ENCODE measurements around the gene PTPN12.
"Not testable (repeated sequence)": the region's sequence is repeated elsewhere in the genome, so short reads cannot be mapped to it uniquely, and the experiment has no call there.

PTPN12 gene

DNA sequence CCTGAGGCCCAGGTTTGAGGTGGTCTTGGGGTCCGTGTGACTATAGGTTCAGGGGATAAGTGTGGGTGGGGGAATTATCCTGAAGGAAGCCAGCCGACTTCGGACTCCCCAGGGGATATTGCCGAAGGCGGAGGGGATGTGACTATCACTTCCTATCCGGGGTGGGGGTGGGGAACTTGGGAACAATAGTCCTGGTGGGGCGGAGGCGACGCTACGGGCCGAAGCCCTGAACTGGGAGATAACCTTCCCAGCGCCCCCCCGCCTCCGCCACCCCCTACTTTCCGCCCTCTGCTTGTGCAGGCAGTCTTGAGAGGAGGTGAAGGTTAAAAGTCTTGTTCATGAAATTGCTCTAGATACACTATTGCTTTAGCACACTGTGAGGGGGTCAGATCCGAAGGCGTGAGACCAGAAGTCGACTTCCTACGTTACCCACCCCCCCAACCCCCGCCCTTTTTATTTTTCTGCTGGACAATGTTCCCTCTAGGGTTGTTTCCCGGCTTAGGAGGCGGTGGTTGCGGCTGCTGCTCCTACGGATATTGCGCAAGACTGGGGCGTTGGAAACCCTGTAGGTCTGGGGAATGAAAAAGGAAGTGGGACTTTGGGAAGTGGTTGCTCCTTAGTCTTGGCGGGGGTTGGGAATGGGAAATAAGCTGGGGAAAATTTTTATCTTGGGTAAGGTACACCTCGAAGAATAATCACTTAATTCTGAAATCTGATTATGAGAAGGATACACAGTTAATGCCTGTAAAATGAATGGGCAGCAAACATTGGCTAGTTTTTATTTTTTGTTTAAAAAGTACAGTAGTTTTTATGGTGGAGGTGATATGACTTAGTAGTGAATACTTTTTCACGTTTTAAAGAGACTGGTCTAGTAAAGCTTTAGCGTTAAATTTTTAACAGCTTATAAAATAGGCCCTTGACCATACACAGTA, 1.5 kb downstream of the PTPN12 start:
- DNase-seq (ENCODE audit: low read depth in 2 of 2) = no peak

DNA sequence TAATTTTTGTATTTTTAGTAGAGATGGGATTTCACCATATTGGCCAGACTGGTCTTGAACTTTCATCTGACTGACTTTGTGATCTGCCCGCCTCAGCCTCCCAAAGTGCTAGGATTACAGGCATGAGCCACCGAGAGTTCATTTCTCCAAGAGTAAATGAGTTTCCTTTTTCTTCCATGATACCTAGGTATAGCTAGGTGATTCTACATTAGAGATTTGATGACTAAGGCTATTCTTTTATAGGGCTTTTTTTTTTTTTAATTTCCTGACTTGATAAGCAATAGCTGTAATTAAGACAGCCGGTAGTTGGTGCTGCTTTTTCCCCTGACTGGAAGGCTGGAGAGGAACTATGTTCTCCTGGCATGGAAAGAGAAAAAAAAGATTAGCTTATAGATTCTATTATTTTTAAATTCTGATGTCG, 3.3 kb downstream of the PTPN12 start:
- DNase-seq (ENCODE audit: low read depth in 2 of 2) = no peak

DNA sequence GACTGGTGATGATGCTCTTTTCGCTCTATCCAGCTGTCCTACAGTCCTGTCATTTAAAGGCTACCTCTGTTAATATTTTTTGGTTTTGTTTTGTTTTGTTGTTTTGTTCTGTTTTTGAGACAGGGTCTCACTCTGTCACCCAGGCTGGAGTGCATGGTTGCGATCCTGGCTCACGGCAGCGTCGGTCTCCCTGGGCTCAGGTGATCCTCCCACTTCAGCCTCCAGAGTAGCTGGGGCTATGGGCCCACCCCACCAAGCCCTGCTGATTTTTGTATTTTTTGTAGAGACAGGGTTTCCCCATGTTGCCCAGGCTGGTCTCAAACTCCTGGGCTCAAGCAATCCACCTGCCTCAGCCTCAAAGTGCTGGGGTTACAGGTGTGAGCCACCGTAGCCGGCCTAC, 3.9 kb downstream of the PTPN12 start:
- DNase-seq (ENCODE audit: low read depth in 2 of 2) = not testable (repeated sequence)

DNA sequence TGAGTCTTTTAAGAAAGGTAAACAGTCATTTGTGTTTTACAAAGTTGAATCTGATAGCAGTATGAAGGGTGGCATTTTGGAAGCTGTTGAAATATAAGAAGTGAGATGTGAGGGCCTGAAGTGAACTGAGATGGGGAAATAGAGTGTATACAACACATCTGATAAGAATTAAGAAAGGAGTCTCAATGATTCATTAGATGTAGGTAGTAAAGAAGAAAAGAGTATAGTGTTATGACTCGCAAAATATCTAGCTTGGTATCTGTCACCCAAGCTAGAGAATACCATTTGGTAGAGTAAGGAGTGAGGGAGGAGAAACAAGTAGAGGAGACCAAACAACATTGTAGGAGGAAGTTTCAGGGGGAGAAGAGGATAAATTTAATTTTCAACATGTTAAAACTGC, 5.3 kb downstream of the PTPN12 start:
- DNase-seq (ENCODE audit: low read depth in 2 of 2) = no peak

DNA sequence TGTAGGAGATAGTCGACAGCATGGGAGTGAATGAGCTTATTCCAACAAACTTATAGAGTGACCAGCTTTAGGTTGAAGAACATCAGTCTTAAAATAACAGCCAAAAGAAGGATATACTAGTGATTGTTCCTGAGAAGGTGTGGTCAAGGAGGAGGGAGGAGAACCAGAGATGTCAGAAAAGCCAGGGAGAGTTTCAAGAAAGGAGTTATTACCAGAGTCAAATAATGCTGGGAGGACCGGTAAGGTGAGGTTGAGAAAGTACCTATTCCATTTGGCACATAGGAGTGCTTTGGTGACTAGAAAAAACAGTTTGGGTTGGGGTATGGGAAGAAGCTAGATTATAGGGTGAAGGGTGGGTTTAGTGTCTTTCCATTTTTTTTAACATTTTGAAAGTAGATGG, 5.8 kb downstream of the PTPN12 start:
- DNase-seq (ENCODE audit: low read depth in 2 of 2) = no peak

DNA sequence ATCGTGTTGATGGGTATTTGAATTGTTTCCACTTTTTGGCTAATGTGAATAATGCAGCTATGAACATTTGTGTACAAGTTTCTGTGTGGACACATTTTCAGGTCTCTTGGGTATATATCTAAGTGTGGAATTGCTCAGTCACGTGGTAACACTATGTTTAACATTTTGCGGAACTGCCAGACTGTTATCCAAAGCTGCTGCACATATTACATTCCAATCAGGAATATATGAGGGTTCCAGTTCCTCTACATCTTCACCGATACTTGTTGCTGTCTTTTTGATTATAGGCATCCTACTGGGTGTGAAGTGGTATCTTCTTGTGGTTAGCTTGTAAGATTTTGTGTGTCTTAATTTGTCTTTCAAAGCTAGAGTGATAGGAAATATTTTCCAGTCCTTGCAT, 6.8 kb downstream of the PTPN12 start:
- no peak for DNase-seq (ENCODE audit: low read depth in 2 of 2)

DNA sequence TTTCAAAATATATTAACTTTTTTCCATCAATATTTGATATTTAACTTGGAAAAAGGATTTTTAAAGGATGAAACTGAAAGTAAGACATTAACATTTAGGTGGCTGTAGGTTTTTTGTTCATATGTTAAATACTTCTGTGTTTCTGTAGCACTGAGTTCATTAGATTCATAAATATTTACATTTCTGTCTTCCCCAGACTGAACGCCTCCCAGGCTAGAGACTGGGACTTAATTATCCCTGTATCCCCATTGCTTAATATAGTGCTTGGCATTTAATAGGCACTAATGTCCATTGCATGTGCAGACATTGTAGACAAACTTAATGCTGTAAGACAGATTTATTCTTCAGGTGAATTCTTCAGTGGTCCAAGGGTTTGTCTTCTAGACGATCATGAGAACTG, 7.4 kb downstream of the PTPN12 start:
- no peak for DNase-seq (ENCODE audit: low read depth in 2 of 2)

DNA sequence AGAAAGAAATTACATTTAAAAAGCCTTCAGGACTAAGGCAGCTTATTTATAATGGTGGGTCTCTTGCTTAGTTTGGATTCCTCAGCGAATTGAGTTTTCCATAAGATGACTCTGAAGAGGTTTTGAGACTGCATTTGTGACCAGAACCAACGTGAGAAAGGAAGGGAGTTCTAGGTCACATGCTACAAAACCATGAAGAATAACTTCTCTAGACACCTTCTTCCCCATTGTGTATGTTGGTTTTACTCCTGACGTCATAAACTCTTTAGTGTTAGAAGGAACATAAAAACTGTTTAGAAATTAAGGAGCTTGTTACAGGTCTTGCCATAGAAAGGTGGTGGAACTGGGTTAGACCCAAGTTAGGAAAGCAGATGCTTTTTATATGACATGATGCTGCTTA, 11.1 kb downstream of the PTPN12 start:
- DNase-seq (ENCODE audit: low read depth in 2 of 2) = no peak

DNA sequence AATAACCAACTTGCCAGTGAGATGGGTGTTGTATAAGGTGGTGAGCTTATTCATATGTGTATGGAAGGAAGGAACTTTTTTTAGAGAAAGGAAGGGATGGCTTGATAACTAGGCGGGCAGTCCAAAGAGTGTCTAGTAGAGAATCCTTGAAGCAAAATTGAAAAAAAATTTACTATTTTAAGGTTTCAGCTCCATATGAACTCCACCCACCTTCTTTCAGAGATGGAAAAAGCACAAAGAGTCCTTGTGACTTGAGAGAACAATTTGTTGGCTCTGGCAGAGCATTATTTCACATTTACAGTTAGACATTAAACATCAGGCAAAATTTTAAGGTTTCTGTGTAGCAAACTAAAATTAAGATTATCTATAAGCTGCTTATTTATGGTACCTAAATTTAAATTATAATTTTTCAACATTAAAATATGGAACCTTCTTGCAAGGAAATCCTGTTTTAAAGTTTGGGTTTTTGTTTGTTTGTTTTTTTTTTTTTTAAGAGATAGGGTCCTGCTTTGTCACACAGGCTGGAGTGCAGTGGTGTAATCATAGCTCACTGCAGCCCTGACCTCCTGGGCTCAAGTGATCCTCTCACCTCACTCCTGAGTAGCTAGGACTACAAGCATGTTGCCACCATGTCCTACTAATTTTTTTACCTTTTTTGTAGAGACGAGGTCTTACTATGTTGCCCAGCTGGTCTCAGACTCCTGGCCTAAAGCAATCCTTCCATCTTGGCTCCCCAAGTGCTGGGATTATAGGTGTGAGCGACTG, 12.2 kb downstream of the PTPN12 start:
- DNase-seq (ENCODE audit: low read depth in 2 of 2) = no peak

DNA sequence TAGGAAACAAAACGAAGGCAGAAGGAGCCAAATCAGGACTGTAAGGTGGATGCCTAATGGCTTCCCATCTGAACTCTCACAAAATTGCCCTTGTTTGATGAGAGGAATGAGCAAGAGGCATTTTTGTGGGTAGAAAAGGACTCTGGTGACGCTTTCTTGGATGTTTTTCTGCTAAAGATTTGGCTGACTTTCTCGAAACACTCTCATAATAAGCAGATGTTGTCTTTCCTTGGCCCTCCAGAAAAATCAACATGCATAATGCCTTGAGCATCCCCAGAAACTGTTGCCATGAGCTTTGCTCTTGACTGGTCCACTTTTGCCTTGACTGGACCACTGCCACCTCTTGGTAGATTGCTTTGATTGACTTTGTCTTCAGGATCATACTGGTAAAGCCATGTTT, 13.5 kb downstream of the PTPN12 start:
- DNase-seq (ENCODE audit: low read depth in 2 of 2) = no peak

DNA sequence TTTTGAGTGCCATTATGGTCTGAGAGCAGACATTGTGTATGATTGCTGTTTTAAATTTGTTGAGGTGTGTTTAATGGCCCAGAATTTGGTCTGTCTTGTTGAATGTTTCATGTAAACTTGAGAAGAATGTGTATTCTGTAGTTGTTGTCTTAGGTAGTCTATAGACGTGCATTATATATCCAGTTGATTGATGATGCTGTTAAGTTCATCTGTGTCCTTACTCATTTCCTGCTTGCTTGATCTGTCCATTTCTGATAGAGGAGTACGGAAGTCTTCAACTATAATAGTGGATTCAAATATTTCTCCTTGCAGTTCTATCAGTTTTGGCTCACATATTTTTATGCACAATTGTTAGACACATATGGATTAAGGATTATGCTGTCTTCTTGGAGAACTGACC, 16.0 kb downstream of the PTPN12 start:
- no peak for DNase-seq (ENCODE audit: low read depth in 2 of 2)

DNA sequence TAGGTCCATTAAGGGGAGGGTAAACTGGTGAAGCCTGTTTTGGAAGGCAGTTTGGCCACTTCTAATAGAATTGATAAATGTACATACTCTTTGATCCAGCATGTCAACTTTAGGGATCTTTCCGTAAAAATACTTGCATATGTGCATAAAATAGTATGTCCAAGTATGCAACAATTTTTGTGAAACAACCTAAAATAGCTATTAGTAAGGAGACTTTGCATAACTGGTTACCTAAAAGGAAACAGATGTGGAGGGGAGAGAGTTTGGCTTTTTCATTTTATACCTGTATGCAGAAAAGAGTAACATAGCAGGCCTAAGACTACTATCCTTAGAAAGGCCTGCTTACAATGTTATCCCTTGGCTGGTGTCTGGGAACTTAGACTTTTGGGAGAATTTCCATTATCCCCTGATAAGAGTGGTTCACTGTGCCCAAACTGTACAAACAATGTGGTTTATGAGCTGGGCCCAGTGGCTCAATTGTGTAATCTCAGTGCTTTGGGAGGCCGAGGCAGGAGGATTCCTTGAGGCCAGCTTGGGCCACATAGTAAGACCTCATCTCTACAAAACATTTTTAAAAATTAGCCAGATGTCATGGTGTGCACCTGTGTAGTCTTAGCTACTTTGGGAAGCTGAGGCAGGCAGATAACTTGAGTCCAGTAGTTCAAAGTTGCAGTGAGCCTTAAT, 21.3 kb downstream of the PTPN12 start:
- no peak for DNase-seq (ENCODE audit: low read depth in 2 of 2)

DNA sequence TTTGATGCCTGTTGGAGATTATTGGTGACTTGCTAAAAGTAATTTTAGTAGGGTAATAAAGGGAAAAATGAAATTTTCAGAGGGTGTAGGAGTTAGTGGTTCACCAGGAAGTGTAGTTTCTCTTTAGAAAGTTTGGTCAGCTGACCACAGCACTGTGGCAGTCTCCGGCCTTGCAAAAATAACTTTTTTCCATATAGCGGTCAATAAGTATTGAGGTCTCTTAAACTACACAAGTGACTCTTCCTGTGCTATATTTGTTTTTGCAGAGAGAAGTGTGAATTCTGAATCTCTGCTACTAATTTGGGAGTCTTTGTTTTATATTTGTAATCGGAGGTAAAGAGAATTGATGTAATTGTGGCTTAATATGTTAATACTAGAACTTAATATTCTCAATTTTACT, 24.3 kb downstream of the PTPN12 start:
- no peak for DNase-seq (ENCODE audit: low read depth in 2 of 2)

DNA sequence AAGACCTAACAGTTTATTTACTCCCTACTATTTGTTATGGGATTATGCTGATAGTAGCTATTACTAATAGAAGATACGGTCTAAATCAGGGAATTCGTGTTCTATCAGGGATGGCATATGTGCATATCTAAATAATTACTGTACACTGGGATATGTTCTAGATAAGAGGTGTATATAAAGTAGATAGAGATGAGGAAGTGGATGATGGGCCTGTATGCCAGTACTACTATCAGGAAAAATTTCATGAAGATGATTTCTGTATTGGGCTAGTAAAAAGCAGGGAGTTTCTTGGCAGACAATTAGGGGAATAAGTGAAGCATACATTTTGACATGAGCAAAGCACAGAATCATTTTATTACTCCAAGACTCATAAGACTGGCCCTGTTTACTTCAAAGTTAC, 26.2 kb downstream of the PTPN12 start:
- no peak for DNase-seq (ENCODE audit: low read depth in 2 of 2)

DNA sequence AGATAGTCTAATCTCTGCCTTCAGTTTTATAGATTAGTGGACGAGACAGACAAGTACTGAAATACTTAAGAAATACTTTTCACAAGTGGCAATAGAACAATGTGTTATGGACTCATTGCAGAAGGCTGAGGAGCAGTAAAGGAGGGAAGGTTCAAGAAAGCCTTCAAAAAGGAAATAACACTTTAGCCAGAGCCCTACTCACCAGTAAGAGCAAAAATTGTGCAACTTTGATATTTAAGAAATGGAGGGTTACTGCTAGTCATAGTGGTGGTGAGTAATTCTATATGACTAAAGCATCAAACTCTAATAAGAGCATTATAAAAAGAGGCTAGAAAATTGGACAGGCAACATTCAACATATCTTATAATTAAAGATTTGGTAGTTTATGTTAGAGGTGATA, 28.8 kb downstream of the PTPN12 start:
- no peak for DNase-seq (ENCODE audit: low read depth in 2 of 2)

DNA sequence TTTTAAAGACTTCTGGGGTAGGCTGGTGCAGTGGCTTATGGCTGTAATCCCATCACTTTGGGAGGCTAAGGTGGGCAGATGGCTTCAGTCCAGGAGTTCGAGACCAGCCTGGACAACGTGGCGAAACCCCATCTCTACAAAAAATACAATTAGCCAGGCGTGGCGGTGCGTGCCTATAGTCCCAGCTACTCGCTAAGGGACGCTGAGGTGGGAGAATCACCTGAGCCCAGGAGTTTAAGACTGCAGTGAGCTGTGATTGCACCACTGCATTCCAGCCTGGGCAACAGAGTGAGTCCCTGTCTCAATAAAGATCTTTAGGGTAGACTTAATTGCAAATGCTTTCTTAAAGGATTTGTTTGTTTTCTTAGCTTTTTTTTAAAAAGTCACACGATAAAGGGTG, 29.3 kb downstream of the PTPN12 start:
- DNase-seq (ENCODE audit: low read depth in 2 of 2) = no peak

DNA sequence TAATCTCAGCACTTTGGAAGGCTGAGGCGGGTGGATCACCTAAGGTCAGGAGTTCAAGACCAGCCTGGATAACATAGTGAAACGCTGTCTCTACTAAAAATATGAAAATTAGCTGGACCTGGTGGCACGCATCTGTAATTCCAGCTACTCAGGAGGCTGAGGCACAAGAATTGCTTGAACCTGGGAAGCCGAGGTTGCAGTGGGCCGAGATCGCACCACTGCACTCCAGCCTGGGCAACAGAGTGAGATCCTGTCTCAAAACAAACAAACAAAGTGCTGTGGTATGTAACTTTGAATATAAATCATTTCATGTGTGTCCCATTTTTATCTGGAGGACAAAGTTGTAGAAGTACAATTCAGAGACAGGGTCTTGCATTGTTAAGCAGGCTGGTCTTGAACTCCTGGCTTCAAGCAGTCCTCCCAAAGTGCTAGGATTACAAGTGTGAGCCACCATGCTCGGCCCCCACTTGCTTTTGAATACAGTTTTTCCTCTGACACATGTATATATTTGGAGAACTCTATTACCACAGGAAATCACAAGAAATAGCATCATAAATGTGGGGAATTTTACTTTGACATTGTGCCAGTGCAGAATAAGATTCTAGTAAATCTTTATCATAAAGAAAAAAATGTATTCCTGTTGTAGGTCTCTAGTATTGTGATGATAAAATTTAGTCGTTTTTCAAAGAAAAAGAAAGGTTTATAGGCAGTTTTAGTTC, 32.6 kb downstream of the PTPN12 start:
- DNase-seq (ENCODE audit: low read depth in 2 of 2) = no peak

DNA sequence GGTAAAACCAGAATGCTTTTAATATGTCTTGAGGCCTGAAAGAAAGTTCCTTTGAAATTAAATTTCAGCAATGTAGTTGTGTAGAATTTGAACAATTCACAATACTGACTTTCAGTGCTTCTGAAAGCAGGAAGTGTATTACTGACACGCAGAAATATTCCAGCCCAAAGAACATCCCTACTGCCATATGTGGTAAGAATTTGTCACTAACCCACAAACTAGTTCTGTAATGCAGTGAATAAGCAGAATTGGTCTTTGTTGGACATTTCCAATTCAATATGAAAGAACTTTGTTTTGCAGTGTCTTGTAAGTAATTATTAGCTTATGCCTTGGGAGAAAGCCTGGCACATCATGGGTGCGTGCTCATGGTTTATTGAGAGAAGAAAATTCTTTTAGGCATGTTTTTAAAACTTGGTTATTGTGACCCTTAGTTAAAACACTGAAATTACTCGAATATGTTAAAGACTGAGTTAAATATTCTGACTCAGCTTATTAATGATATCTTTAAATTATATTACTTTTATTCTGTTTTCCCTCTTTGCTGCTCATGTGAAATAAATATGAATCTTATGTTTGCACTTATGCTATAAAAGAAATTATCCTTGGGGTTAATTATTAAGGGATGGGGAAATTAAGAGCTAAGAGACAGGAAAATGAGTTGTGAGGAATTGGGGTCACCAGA, 33.4 kb downstream of the PTPN12 start:
- no peak for DNase-seq (ENCODE audit: low read depth in 2 of 2)

DNA sequence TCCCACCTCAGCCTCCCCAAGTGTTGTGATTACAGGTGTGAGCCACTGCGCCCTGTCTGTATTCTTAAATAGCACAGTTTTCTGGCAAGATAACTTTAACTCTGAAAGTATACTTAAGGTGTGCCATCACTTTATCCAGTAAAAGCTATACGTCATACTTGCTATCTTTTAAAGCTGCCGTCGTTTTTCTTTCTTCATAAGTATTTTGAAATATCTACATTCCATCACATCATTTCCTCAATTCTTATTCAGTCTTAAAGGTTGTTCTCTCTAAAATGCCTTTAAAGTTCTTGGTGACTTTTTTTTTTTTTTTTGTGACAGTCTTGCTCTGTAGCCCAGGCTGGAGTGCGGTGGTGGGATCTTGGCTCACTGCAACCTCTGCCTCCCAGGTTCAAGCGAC, 34.7 kb downstream of the PTPN12 start:
- DNase-seq (ENCODE audit: low read depth in 2 of 2) = no peak

DNA sequence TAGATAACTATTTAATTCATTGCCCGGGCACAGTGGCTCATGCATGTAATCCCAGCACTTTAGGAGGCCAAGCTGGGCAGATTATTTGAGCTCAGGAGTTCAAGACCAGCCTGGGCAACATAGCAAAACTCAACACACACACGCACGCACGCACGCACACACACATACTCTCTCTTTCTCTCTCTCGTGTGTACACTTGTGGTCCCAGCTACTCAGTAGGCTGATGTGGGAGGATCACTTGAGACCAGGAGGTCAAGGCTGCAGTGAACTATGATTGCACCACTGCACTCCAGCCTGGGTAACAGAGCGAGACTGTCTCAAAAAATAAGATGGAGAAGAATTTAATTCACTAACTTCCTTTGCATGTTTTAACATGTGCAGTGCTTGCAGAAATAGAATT, 38.1 kb downstream of the PTPN12 start:
- DNase-seq (ENCODE audit: low read depth in 2 of 2) = no peak

DNA sequence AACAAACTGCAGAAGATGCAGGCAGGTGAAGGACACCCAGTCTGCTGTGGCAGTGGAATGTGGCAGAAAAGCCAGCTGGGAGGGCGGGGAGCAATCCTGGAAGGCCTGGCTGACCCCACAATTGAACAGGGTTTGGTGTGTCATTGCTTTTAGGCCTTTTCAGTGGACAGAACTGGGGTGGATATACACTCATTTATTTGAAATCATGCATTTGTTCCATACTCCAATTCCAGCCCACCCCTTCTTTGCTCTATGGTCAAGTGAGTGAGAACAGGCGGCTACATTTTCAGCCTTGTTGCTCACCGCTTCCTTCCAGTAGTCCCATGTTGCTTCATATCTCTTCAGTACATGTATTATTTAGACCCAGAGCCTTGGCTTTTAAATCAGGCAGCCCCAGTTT, 39.8 kb downstream of the PTPN12 start:
- no peak for DNase-seq (ENCODE audit: low read depth in 2 of 2)
